ENCODE results near the gene PICALM. TPM values are rescaled to one million over a fixed set of nuclear protein-coding genes. Genes with fewer than 3 reads are reported as not detected.

The PICALM gene
- total and polyA plus RNA-seq, 9 donors = 103 to 274 (median 206) TPM

DNA sequence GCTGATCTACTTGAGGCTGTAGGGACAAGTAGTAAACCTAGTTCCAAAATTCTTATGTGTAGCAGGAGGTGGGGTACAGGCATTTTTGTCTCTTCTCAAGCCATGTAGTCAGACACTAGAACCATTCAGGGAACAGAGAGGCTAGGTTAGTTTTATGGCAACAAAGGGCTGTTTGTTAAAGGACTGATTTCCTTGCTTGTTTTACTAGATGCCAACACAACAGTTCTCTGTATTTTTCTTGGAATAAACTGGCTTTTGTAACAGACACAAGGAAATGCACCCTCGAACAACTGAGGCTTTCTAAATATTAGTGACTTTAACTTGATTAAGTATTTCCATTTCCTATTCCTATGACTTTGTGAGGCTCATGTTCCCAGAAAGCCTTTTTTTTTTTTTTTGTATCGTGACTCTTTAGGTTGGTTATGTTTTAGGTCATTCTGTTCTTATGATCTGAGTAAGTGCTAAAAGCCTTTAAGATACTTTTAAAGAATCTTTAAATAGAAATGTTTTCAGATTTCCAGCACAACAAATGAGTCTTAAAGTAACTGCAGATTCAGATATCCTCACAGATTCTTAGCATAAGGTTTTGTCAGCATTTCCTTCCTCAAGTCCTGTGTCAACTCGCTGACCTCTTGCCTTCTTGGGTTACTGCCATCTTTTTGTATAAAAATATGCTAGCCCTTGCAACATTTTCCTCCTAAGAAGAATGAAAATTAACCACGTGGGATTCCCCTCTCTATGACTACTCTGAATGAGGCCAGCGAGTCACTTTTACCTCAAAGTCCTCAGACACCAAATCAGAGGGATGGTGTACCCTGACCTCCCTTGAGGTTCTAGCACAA is 121.2 kb downstream of the PICALM start:
- DNase-seq = peak in 3 of 5 donors; percentile 59 to 71 (median 60)
- TF ChIP-seq EP300 (IDR thresholded peaks at IDR 0.05) (no peak), POLR2A (IDR thresholded peaks at IDR 0.05) (no peak)
- TF ChIP-seq, protein P1, sequence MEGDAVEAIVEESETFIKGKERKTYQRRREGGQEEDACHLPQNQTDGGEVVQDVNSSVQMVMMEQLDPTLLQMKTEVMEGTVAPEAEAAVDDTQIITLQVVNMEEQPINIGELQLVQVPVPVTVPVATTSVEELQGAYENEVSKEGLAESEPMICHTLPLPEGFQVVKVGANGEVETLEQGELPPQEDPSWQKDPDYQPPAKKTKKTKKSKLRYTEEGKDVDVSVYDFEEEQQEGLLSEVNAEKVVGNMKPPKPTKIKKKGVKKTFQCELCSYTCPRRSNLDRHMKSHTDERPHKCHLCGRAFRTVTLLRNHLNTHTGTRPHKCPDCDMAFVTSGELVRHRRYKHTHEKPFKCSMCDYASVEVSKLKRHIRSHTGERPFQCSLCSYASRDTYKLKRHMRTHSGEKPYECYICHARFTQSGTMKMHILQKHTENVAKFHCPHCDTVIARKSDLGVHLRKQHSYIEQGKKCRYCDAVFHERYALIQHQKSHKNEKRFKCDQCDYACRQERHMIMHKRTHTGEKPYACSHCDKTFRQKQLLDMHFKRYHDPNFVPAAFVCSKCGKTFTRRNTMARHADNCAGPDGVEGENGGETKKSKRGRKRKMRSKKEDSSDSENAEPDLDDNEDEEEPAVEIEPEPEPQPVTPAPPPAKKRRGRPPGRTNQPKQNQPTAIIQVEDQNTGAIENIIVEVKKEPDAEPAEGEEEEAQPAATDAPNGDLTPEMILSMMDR (IDR thresholded peaks at IDR 0.05) = no peak
- H3K27me3 ChIP-seq = no peaks in the 10 kb centered on the region
- no peaks in the 10 kb centered on the region for H3K36me3 ChIP-seq
- H3K9me3 ChIP-seq = no peaks in the 10 kb centered on the region
- WGBS, 3 donors = 5 to 13% (median 9%) methylated on average over 5 of the region's 5 CpGs
- H3K4me1 ChIP-seq (ENCODE audit: insufficient read depth) = peaks cover 9% of the 10 kb centered on the region
- H3K4me3 ChIP-seq = no peak overlapping the region
- intact Hi-C loops (cut with DNase I) = loop anchor here in 2 of 4 donors (1.0 to 10.0 kb wide), 2 partner anchors 17 to 97 kb away; no protein-coding TSS in a partner anchor
- H3K27ac ChIP-seq = peak overlapping the region in 1 of 2 donors; percentile 61

GRCh38 chr11:85946221-85946620 is 122.7 kb downstream of the PICALM start:
- peaks cover 11% of the 10 kb centered on the region for H3K4me1 ChIP-seq (ENCODE audit: insufficient read depth)
- no peaks in the 10 kb centered on the region for H3K27me3 ChIP-seq

GRCh38 chr11:85945788-85946187 is 123.1 kb downstream of the PICALM start:
- TF ChIP-seq, protein P1 (IDR thresholded peaks at IDR 0.05) = no peak
- no peak for TF ChIP-seq POLR2A (IDR thresholded peaks at IDR 0.05)
- TF ChIP-seq EP300 (IDR thresholded peaks at IDR 0.05) = no peak
- H3K36me3 ChIP-seq = no peaks in the 10 kb centered on the region
- no peak overlapping the region for H3K4me3 ChIP-seq
- no peak overlapping the region for H3K27ac ChIP-seq
- no peak for DNase-seq
- H3K4me1 ChIP-seq (ENCODE audit: insufficient read depth) = peaks cover 11% of the 10 kb centered on the region
- intact Hi-C loops (cut with DNase I) = loop anchor here in 1 of 4 donors (10.0 kb wide), 1 partner anchor 99 kb away; no protein-coding TSS in a partner anchor
- H3K9me3 ChIP-seq = no peaks in the 10 kb centered on the region
- no peaks in the 10 kb centered on the region for H3K27me3 ChIP-seq

More at GRCh38 chr11:85946221-85946620, 122.7 kb downstream of the PICALM start:
- intact Hi-C loops (cut with DNase I) = loop anchor here in 1 of 4 donors (10.0 kb wide), 1 partner anchor 99 kb away; no protein-coding TSS in a partner anchor
- Histone ChIP-seq H3K4me3 (no peak overlapping the region), H3K9me3 (no peaks in the 10 kb centered on the region), H3K36me3 (no peaks in the 10 kb centered on the region), H3K27ac (no peak overlapping the region)
- DNase-seq = no peak
- TF ChIP-seq POLR2A (IDR thresholded peaks at IDR 0.05) (no peak), EP300 (IDR thresholded peaks at IDR 0.05) (no peak)
- TF ChIP-seq, protein P1 (IDR thresholded peaks at IDR 0.05) = no peak

DNA sequence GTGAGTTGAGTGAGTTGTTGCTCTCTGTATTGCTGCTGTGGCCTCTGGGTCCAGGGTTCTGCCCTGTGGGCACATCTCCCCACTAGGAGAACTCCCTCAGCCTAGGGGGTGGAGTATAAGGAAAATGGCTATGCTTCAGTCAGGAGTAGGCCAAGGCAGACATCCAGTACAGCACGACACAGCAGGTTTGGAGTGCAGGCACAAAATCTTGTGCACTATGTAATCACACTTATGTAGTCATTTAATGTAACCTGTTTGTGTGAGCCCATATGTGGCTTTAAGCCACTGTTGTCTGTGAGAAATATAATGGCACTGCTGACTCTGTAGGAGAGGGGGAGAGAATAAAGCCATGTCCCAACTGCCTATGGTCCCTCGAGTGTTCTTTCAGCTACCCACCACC is 123.6 kb downstream of the PICALM start:
- intact Hi-C loops (cut with DNase I) = loop anchor here in 1 of 4 donors (10.0 kb wide), 1 partner anchor 100 kb away; no protein-coding TSS in a partner anchor
- Histone ChIP-seq H3K36me3 (no peaks in the 10 kb centered on the region), H3K4me1 (ENCODE audit: insufficient read depth) (peaks cover 11% of the 10 kb centered on the region), H3K27me3 (no peaks in the 10 kb centered on the region), H3K9me3 (no peaks in the 10 kb centered on the region), H3K27ac (no peak overlapping the region), H3K4me3 (no peak overlapping the region)
- DNase-seq = no peak
- no peak for TF ChIP-seq EP300 (IDR thresholded peaks at IDR 0.05)
- TF ChIP-seq POLR2A (IDR thresholded peaks at IDR 0.05) = no peak
- TF ChIP-seq, protein P1 (IDR thresholded peaks at IDR 0.05) = no peak
- WGBS, 3 donors = 89 to 98% (median 94%) methylated on average over 2 of the region's 2 CpGs
